Right kidney (tissue), 1 donor: ENCODE data around the gene ZNF25.
"Not testable (repeated sequence)": the region's sequence is repeated elsewhere in the genome, so short reads cannot be mapped to it uniquely, and the experiment has no call there.

Source experiments
- DNase-seq: peaks from one replicate; pipeline ENCODE4 v3.0.0-alpha.2; 2016

The ZNF25 gene

DNA sequence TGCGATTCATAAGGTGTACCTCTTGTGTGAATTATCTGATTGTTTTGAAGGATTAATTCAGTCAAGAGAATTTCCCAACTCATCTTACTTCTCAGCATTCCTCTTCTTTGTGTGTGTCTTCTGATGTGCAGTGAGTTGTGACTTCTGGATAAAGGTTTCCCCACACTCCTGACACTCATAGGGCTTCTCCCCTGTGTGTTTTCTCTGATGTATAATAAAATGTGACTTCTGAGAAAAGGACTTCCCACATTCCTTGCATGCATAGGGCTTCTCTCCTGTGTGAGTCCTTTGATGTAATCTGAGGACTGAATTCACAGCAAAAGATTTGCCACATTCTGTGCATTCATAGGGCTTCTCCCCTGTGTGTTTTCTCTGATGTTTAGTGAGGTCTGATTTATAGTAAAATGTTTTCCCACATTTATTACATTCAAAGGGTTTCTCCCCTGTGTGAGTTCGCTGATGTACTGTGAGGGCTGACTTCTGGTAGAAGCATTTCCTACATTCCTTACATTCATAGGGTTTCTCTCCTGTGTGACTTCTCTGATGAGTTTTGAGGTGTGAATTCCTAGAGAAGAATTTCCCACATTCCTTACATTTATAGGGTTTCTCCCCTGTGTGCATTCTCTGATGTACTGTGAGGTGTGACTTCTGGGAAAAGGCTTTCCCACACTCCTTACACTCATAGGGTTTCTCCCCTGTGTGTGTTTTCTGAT, 24.2 kb downstream of the ZNF25 start:
- DNase-seq: no peak

DNA sequence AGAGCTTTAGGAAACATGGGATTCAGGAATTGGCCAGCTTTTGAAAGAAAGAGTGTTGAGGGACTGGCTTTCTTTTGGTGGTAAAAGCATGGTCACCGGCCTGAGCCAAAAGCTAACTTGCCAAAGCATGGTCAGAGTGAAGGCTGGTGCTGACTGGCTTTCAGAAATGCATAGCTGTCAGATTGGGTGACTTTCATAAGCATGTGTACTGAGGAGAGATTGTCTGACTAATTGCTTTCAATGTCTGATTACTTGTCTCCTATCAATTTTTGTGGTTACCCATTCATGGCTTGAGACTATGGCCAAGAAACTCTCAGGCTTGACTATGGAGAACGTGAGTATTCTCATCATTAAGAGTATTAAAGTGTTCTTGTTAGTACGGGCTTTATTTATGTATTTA, 28.2 kb downstream of the ZNF25 start:
- no peak for DNase-seq

DNA sequence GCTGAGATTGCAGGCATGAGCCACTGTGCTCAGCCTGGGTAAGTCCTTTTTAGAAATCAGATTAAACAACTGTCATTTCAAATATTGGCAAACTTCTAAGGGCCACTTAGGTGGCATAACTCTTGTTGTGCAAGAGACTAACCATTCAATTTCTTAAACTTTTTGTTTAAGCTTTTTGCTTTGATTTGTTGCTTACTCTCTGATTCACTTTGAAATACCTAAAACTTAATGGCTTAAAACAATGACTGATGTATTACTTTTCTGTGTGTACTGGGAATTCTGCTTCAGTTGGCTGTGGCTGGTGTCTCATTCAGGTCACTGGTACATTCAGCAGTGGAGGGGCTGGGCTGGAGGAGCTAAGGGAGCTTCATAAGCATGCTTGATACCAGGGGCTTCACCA, 28.9 kb downstream of the ZNF25 start:
- DNase-seq: no peak

DNA sequence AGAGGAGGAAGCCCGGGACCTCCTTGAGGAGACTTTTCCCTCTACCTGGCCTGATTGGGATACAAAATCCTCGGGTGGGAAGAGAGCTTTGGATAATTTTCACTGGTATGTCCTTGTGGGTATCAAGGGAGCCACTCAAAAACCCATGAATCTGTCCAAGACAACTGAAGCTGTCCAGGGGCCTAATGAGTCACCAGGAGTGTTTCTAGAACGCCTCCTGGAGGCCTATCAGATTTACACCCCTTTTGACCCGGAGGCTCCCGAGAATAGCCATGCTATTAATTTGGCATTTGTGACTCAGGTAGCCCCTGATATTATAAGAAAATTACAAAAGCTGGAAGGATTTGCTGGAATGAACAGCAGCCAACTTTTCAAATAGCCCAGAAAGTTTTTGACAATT, 38.6 kb downstream of the ZNF25 start:
- no peak for DNase-seq

DNA sequence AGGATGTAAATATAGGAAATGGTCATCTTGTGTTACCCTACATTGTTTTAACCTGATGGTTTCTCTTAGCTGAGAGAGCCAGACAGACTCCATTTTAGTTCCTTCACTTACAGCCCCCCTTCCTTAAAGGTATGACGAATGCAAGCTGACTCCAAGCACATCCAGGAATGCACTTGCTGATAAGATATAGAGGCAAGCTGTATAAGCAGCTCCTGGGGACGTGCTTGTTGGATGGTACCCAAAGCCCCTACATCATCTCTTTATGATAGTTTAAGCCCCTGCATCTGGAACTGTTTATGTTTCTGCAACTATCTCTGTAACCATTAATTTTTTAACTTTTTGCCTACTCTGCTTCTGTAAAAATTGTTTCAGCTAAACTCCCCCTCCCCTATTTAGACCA, 41.7 kb downstream of the ZNF25 start:
- no peak for DNase-seq

DNA sequence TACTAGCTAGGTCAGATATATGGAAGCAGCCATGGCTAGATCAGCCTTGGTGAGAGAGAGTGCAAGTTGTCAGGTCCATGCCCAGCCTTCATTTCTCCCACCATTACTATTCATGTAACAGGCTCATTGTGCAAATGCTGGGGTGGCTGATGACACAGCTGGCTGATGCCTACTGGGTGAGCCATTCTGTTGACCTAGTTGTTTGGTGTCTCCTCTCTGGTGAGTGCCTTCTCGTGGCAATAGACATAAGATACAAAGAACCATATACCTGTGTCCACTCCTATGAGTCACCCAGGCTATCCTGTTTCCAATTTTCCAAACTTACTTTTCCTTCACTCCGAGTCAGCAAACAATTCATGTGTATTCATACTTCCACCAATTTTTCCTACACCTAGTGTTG, 46.0 kb downstream of the ZNF25 start:
- no peak for DNase-seq

DNA sequence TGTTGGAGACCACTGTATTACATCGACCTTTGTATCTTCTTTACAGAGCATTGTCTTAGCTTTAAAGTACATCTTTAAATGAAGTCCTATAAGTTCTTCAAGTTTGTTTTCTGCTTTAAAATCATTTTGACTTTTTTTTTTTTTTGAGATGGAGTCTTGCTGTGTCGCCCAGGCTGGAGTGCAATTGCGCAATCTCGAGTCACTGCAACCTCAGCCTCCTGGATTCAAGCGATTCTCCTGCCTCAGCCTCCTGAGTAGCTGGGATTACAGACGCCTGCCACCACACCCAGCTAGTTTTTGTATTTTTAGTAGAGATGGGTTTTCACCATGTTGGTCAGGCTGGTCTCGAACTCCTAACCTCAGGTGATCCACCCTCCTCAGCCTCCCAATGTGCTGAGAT, 68.3 kb downstream of the ZNF25 start:
- DNase-seq: not testable (repeated sequence)

DNA sequence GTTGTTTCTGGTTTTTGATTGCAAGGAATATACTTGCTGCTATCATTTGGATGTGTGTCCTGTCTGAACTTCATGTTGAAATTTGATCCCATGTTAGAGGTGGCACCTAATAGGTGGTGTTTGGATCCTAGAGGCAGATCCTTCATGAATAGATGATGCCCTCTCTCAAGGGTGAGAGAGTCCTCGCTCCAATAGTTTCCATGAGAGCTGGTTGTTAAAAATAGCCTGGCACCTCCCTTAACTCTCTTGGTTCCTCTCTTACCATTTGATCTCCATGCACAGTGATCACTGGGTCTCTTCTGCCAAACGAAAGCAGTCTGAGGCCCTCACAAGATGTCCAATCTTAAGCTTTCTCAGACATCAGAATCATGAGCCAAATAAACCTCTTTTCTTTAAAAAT, 70.1 kb downstream of the ZNF25 start:
- DNase-seq: no peak
